NOMO-1 treated with dmso at 0.1 percent for 144 hours (cell line): ENCODE data around the gene MAD1L1.

Source experiments
- DNase-seq: peaks from one replicate; lab custom pipeline; 2025; ENCODE audit not compliant: unreplicated experiment; lab: John Stamatoyannopoulos, UW

Gene MAD1L1

DNA sequence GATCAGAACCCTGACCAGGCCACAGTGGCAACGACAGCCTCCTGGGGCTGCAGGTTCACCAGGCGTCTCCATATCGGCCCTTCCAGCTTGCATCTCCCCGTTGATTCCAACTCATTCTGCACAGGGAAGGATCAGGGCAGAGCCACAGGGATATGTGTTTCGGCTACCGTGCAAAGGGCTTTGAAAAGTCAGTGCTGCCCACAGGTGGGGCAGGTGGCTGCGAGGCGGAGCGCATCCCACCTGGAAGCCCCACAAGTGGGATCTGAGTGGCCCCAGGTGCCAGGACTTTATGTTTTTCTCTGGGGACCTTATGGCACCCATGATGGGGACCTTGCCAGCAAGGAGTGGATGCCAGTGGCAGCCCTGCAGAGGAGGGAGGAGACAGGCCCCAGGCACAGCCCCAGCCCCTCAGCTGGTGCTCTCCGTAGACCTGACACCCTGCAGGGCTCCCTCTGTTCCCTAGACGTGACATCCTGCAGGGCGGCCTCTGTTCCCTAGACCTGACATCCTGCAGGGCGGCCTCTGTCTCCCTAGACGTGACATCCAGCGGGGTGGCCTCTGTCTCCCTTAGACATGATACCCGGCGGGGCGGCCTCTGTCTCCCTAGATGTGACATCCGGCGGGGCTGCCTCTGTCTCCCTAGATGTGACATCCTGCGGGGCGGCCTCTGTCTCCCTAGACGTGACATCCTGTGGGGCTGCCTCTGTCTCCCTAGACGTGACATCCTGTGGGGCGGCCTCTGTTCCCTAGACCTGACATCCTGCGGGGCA lies 373.3 kb downstream of the MAD1L1 start:
- no peak for DNase-seq

DNA sequence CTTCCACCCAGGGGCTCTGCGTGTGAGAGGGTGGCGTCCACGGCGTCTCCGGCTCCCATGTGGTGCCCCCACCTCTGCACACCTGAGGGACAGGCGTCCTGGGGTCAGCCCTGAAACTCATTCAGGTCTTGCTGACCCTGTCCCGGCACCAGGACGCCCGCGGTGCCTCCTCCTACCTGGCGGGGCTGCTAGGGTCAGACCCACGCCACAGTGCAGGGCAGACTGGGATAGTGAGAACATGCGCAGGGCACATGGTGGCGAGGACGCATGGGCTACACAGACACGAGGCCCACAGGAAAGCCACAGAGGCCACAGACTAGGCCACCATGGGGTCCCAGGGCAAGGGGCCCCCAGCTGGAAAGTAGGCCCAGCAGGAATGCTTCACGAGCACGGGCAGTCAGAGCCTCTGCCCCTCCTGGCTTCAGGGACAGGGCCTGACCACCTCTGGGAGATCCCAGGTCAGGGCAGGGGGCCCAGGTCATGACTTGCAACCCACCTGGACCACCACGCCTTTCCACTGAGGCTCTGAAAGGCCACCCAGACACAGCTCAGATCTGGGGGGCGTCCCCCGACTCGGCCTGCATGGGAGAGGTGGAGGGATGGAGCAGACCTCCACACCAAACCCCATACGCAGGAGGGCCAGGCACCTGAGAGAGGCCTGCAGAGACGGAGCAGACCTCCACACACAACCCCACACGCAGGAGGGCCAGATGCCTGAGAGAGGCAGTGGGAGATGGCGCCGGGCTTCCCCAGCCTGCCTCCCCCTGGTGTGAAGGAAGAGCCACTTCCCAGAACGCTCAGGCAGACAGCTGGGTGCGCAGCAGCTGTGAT lies 374.1 kb downstream of the MAD1L1 start:
- DNase-seq: no peak

DNA sequence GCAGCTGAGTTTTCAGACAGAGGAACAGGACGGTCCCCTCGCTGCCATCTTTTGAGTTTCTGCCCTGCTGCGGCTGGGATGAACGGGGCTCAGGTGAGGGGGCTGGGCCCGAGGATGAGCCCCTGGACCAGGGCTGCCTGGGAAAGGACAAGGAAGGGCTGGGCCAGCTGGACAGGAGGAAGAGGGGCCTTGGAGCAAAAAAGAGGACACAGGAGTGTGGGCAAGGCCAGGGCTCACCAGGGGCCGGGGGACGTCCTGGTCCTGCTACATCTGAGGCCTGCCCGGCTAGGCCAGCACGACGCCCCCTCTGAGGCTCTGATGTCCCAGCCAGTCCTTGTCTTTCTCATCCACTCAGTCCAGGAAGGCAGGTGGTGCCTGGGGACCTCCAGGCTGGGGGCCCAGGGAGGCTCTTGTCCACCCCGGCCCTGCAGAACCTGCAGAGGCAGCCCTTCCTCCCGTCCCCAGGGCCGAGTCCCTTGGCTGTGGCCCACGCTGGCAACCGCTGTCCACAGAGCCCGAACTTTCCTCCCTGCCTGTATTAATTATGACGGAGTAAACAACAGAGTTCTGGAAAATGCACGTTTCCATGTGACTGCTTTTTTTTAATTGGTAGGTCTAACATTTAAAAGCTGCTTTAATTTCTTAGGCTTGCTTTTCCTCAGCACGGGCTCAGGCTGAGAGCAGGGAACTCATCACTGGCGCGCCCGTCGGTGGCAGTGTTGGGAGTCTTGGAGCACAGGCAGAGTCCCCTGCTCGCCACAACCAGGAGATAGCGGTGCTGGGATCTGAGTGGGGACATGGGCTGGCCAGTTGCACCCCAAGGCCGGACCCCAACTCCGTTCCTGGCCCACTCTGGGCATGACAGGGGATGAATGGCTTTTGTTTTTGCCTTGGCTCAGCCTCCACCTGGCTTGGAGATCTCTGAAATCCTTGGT lies 375.0 kb downstream of the MAD1L1 start:
- DNase-seq: no peak

DNA sequence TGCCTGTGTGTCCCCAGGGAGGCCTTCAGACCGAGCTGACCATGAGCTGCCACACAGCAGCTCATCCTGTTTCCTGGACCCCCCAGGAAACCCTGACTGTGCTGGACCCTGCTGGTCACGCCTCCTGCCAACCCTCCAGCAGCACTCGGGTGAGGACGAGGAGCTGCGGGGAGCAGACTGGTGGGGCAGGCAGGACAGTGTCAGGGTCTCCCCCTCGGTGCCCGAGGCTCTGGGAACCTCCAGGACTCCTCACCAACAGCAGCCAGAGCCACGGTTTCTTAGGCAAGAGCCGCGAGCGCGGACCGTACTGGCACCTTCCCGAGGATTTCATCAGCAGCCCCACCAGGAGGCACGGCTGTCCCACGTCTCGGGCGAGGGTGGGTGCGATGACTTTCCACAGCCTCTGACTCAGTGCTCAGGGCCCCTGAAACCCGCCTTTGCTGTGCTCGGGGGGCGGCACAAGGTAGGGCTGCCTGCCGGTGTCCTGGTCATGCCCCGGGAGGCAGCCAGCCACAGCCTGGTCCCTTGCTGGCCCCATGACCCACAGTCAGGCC lies 375.8 kb downstream of the MAD1L1 start:
- DNase-seq: no peak

DNA sequence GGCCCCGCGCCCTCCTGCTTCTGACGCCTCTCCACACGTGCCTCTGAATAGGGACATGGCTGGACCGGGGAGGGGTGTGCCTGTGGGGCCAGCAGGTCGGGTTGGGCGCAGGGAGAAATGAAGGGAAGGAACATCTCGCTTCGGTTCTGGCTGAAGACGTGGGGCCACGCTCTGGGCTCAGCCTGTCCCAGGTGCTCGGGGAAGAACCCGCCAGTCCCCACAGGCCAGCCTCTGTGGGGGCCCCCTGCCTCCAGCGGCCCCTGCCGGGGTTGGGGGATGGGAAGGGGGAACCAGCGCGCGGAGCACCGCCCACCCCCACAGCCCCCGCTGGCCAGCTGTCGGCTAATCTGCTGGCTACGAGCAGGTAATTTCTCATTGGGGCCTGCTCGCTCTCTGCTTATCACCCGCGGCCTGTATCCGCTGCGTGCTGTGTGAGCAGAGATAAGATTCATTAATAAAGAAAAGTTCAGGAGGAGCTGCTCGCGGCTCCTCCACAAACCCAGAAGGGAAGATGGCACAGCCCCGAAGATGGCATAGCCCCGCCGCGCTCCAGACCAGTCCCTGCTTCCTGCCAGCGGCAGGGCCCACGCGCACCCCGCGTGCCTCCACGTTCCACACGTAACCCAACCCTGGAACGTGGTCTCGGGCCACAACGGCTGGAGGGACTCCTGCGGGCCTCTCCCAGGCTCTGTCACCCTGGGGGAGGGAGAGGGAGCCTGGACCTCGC lies 376.4 kb downstream of the MAD1L1 start:
- no peak for DNase-seq

DNA sequence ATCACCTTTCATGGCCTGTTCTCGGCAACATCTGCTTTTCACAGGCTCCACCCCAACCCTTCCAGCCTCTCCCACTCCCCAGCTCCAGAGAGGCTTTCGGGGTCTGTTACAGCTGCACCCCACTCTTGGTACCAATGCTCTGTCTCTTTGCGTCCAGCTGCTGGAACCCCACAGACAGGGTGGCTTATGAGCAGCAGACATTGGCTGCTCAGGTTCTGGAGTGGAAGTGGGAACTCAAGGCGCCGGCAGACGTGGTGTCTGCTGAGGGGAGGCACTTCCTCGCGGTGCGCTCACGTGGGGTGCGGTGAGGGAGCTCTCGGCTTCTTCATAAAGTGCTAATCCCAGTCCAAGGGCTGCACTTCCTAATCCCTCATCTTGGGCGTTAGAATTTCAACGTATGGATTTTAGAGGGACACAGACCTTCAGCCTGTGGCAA lies 377.0 kb downstream of the MAD1L1 start:
- no peak for DNase-seq

DNA sequence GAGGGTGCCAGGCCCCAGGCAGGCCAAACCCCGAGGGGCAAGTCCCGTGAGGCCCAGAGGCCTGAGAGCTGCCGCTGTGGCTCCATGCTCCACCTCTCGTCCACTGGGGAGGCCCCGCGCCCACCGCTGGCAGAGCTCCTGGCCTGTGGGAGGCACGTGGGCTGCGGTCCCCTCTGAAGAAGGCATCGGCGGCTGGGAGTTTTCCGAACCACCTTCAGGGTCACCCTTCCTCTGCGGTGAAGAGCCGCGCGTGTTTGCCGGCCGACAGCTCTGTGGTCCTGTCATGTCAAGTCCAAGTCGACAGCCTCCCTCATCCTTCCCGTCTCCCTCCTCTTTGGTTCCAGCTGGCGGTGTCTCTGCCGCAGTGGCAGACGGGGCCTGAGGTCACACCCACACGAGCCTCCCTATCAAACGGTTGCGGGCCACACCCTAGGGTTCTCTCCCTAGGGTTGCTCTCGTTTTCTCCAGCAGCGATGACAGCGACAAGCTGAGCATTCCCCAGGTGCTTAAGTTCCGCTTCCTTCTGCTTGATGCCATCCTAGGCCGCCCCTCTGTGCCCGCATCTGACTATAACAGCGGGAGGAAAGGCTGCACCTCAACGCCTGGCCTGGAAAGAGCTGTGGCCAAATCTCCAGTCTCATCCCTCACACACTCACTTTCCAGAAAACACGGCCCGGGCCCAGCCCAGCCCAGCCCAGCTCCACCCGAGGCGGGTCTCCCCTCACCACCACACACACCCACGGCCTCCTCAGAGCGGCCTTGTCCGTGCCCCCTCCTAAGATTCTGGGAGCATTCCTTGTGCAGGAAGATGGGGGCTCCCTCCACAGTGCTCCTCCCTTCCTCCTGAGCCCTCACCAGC lies 377.6 kb downstream of the MAD1L1 start:
- DNase-seq: no peak

DNA sequence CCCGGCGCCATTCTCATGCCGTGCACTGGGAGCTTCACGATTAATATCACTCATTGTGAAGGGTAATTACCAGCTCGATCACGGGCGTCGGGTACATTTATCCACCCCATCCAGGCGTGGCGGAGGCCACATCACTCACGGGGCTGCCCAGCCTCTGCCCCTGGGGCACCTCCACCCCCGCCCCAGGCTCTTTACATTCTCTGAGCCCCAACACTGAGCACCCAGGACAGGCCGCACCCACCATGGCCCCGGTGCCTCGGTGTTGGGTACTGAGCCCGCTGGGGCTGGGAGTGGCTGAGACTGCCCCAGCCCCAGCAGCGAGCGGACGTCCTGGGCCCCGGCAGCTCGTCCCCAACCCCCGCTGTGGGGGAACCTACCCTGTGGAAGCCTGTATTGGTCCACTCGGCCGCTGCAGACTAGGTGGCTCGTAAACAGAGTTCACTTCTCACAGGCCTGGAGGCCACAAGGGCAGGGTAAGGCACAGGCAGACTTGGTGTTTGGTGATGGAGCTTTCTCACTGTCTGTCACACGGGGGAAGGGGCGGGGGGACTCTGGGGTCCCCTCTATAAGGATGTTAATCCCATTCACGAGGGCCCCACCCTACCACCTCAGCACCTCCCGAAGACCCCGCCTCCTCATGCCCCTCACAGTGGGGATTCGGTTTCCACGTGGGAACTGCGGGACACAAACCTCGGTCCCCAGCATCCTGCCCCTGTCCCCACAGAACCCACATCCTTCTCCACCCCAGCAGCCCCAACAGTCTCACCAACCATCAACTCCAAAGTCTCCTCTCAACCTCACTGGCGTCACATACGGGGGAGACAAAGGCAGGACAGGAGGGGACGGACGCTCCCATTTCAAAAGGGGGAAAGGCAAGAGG lies 378.5 kb downstream of the MAD1L1 start:
- no peak for DNase-seq

DNA sequence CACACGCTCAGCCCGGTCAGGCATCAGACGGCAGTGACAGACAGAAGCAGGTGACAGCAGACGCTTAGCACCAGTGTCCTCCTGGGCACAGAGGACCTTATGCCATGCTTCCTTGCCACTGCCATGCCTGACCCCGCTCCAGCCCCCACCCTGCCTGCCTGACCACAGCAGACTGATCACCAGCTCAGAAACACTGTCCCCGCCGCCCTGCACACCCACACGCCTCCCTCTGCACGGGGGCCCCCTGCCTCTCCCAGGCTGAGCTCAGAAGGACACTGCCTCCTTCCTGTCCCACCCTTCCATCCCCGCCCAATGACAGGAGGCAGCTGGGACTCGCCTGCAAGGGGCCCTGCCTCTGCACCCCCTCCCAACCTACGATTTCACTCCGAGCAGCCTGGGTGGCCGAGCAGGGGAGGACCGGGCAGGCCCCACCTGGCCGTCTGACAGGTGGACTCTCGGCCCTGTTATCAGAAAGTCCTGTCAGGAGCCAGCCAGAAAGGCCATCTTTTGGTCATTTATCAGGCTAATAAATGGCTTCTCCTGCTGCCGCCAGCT lies 379.2 kb downstream of the MAD1L1 start:
- DNase-seq: no peak

DNA sequence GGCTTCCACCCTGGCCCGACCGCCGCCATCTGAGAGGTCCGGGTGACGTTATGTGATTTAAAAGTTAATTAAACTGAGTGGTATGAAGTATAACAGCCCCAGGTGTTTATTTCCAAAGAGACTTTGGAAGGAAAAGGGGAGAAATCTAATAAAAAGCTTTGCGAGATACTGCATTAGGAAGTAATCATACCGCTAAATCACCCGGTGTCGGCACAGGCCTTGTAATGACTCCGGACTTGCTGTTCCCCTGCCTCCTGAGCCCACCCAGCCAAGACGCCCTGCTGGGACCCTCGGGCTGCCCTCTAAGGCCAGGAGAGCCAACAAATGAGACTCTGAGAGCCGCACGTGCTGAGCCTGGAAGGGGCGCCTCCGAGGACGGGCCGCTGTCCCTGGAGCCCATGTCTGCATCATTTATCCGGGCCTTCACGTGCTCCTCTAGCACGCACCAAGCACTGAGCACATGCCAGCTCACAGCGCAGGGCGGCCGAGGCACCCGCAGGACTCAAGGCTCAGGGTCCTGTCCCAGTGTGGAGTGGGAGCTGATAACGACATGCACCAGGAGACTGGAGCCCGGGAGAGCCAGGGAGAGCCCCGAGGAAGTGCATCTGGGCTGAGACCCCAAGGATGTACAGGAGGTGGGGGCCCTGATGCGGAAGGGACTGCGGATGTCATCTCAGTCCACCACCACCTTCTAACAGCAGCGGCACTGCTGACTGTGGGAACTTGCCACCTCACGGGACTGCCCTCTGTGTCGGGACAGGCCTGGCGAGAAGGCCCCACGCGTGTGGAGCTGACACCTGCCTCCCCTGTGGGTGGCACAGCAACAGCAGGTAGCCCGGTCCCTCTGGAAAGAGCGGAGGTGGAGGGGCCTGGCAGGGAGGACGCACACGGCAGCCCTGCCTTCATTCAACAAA lies 380.0 kb downstream of the MAD1L1 start:
- no peak for DNase-seq

DNA sequence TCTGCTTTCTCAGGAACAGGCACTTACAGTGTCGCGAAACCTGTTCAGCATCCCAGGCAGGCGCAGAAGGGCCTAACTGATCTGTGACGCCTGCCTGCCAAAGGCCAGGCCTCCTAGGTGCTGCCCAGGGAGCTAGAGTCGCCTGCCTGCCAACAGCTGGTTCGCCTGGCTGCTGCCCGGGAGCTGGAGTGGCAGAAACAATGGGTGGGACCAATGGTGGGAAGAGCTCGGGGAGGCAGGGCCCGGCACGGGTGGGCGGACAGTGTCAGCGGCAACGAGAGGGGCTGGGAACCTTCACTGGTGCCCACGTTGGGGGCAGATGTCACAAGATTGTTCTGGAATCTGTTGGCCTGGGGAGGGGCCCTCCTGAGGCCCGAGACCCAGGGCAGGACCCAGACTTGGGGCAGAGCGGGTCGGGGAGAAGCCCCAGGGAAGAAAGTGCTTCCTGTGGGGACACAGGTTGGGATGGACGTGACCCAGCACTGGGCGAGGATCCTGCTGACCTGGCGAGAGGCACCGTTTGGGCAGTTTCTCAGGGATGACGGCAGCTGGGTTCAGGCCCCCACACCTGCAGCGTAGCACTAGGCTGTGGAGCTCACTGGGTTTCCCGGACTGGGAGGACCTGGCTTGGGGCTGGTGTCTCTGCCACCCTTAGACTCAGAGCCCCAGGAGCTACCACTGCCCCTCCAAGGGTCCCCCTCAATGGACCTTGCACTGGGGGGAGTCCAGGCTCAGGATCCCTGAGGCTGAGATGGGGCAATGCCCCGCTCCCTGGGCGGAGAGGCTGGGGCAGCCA lies 380.8 kb downstream of the MAD1L1 start:
- no peak for DNase-seq

DNA sequence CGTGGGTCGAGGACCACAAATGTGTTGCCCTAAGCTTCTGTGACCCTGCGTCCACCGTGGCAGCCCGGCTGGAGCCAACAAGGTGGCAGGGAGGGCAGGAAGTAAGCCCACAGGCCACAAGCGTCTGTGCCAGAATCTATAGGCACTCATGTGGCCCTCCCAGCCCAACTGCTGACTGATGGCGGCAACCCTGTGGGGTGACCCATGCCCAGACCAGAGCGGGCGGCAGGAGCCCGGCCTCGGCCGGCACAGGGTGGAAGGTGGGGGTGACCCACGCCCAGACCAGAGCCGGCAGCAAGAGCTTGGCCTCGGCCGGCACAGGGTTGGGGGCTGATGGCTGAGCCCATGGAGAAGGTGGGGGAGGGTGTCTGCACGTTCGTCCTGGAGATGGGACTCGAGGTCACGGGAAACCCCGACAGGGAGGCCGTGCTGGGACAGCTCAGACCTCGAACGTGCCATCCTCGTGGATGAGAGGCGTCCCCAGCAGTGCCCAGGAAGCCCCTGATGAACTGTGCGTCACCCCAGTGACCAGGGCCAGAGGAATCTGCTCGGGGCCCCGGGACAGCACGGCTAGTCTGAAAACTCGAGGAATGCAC lies 381.7 kb downstream of the MAD1L1 start:
- DNase-seq: no peak

DNA sequence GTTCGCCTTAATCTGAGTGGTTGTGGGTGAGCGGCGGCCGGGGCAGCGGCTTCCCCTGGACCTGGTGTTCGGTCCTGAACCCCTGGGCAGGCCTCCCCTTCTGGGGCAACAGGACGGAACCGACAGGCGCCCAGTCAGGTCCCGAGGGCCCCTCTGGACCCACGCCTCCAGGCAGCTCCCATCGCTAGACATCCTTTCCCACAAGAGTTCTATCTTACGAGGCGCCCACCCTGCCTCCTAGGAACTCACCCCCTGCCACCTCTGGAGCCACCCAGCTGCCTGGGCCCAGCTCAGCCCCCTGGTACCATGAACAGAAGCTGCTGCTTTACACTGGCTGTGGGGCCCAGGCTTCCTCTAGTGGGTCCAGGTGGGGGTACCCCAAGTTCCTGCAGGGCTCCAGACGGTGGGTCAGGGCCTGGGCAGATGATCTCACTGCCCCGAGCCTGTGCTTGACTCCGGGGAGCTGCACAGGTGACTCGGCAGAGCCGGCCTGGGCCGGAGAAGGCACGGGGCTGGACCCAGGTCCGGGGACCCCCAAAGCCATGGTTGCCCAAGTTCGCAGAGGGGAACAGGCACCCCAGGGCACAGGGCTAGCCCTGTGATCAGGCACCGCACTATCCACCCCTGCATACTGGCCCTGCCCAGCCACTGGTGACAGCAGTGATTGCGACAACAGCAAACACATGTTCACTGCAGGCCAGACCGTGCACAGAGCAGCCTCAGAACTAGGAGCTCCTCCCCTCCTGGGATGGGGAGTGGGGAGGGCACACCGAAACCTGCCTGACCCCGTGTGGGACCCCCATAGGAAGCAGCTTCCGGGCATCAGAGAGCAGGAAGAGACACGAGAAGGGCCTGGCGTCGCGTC lies 382.4 kb downstream of the MAD1L1 start:
- no peak for DNase-seq

DNA sequence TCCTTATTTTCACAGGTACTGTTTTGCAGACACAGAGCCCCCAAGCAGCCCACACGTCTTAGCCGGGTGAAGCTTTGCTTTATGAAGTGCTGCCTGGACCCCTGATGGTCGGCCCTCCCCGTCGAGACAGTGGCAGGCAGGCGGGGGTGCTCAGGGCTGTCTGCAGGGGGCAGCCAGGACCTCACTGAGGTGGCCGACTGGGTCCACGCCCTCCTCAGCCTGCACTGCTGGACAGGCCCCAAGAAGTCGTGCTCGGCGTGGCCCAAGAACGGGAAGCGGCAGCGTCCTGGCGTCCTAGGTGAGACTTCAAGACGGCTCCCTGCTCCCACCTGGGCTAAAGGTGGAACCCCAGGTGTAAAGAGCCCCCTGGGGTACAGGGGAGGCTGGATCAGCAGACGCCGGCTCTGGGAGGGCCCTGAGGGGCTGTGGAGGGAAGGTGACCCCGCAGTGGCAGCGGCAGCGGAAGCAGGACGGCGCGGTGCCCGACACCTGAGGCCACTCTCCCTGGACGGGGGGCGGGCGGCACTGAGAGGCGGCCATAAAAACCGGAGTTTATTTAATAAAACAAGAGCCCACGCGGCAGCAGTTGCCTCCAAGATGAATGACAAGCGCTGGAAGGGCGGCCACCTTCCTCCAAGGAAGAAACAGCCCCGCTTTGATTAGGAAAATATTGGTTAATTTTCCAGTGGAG lies 383.2 kb downstream of the MAD1L1 start:
- DNase-seq: no peak
